ENCODE data around the gene PRKCE.

DNA sequence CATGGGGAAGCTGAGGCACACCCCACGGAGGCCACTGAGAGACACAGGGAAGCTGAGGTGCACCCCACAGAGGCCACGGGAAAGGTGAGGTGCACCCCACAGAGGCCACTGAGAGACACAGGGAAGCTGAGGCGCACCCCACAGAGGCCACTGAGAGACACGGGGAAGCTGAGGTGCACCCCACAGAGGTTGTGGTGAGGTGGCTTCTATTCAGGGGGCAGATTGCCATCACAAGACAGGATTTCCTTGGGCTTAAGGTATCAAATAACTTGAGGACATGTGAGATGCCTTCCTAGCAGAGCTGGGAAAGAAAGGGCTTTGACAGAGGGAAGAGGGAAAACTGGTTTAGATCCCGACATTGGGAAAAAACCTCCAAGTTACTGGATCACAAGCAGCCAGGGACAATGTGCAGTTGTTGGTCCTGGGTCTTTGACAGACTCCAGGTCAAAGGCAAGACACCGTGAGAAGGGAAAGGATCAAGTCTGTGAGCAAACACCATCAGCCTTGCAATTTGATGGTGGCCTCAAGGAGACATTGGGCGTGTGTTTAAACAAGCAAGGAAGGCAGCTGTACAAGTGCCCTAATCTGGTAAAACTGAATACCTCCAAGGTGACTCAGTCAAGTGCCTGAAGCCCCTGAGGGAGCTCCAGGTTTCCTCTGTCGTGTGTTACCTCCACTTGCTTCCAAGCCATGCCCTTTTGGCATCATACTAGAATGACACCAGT is 512.5 kb downstream of the PRKCE start:
- no peak for TF ChIP-seq TCF7L2 (IDR thresholded peaks at IDR 0.05; ENCODE audit: low read depth, low read length)
- TF ChIP-seq, protein P1, sequence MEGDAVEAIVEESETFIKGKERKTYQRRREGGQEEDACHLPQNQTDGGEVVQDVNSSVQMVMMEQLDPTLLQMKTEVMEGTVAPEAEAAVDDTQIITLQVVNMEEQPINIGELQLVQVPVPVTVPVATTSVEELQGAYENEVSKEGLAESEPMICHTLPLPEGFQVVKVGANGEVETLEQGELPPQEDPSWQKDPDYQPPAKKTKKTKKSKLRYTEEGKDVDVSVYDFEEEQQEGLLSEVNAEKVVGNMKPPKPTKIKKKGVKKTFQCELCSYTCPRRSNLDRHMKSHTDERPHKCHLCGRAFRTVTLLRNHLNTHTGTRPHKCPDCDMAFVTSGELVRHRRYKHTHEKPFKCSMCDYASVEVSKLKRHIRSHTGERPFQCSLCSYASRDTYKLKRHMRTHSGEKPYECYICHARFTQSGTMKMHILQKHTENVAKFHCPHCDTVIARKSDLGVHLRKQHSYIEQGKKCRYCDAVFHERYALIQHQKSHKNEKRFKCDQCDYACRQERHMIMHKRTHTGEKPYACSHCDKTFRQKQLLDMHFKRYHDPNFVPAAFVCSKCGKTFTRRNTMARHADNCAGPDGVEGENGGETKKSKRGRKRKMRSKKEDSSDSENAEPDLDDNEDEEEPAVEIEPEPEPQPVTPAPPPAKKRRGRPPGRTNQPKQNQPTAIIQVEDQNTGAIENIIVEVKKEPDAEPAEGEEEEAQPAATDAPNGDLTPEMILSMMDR (IDR thresholded peaks at IDR 0.05), result no peak
- no peak for TF ChIP-seq POLR2AphosphoS5 (IDR thresholded peaks at IDR 0.05; ENCODE audit: low read depth, low read length)
- TF ChIP-seq, protein P2, sequence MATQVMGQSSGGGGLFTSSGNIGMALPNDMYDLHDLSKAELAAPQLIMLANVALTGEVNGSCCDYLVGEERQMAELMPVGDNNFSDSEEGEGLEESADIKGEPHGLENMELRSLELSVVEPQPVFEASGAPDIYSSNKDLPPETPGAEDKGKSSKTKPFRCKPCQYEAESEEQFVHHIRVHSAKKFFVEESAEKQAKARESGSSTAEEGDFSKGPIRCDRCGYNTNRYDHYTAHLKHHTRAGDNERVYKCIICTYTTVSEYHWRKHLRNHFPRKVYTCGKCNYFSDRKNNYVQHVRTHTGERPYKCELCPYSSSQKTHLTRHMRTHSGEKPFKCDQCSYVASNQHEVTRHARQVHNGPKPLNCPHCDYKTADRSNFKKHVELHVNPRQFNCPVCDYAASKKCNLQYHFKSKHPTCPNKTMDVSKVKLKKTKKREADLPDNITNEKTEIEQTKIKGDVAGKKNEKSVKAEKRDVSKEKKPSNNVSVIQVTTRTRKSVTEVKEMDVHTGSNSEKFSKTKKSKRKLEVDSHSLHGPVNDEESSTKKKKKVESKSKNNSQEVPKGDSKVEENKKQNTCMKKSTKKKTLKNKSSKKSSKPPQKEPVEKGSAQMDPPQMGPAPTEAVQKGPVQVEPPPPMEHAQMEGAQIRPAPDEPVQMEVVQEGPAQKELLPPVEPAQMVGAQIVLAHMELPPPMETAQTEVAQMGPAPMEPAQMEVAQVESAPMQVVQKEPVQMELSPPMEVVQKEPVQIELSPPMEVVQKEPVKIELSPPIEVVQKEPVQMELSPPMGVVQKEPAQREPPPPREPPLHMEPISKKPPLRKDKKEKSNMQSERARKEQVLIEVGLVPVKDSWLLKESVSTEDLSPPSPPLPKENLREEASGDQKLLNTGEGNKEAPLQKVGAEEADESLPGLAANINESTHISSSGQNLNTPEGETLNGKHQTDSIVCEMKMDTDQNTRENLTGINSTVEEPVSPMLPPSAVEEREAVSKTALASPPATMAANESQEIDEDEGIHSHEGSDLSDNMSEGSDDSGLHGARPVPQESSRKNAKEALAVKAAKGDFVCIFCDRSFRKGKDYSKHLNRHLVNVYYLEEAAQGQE (IDR thresholded peaks at IDR 0.05; ENCODE audit: insufficient read depth in 1 of 2, low read depth in 2 of 2, low read length in 1 of 2), result no peak
- TF ChIP-seq SIN3A (IDR thresholded peaks at IDR 0.05; ENCODE audit: borderline replicate concordance, insufficient read depth, low read depth, low read length), result no peak
